ENCODE results near the gene CETN2. TPM values are rescaled to one million over a fixed set of nuclear protein-coding genes. Genes with fewer than 3 reads are reported as not detected.

CETN2 gene
- total RNA-seq (2014; rRNA removed; shearing (Covaris generic)) = 21.0 and 26.1 TPM in 2 replicates

DNA sequence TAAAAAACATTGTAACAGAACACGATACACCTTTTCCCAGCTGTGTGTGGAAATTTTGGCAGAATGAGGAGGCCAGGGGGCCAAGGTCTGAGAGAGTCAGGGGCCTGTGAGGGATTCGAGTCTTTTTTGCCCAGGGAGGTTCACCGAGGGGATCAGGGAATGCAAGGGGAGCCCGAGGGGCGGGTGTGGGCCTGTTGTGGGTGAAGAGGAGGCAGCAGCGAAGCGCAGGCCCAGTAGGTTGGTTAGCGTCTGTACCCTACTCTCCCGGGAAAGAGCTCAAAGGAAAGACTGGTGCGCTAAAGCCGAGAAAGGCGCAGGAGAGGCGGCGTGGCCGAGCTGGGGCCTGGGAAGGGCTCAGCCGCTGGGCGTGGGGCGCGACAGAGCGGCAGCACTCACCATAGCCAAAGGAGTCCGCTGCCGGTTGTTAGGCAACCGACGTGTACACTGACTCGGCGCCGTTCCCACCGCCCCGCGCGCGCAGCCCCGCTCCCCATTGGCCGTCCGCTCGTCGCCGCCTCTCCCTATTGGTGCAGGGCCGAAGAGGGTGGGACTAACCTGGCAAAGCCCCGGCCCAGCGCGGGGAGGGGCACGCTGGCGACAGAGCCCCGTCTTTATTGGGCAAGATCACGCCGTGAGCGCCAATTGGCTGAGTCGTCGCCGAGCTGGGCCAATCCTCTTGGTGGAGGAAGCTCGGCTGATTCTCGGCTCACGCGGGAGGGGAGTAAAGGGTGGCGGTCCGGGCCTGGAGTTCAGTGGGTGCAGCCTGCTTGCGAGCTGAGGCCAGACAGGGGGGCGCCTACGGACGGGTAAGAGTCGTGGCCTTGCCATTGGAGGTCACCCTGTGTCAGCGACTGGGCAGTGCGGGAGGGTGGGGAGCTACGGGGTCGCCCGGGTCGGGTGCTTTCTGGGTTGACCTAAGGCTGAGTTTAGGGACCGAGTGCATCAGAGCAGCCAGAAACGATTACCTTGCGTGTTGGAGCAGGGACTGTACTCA lies at the start of gene CETN2, which contains the start of gene NSDHL:
Gene CETN2 (minus strand): TSS at position 446 of the 994 bp plus-strand sequence. CDS start 47 bp downstream, at position 399.
Gene NSDHL (plus strand): TSS at position 752 of the 994 bp plus-strand sequence. CDS start 15,262 bp downstream, outside the sequence.

Other genes starting within 250 kb of the CETN2 start
- not detected in 2 replicates for gene GABRQ, start 192.9 kb downstream of the CETN2 start, total RNA-seq (2014; rRNA removed; shearing (Covaris generic))
- 172 and 182 TPM in 2 replicates for gene MAGEA3, start 132.0 kb downstream of the CETN2 start, total RNA-seq (2014; rRNA removed; shearing (Covaris generic))
- not detected in 2 replicates for gene CSAG2, start 121.5 kb downstream of the CETN2 start, total RNA-seq (2014; rRNA removed; shearing (Covaris generic))
- 45.3 and 46.0 TPM in 2 replicates for gene MAGEA2B, start 116.1 kb downstream of the CETN2 start, total RNA-seq (2014; rRNA removed; shearing (Covaris generic))
- gene CSAG1, start 97.0 kb downstream of the CETN2 start, total RNA-seq (2014; rRNA removed; shearing (Covaris generic)) = 60.4 and 67.0 TPM in 2 replicates
- gene MAGEA12, start 97.0 kb downstream of the CETN2 start, total RNA-seq (2014; rRNA removed; shearing (Covaris generic)) = 115 and 120 TPM in 2 replicates
- gene MAGEA2, start 76.9 kb downstream of the CETN2 start, total RNA-seq (2014; rRNA removed; shearing (Covaris generic)) = 80.6 and 90.5 TPM in 2 replicates
- 8.5 and 11.0 TPM in 2 replicates for gene CSAG3, start 71.5 kb downstream of the CETN2 start, total RNA-seq (2014; rRNA removed; shearing (Covaris generic))
- gene MAGEA6, start 61.1 kb downstream of the CETN2 start, total RNA-seq (2014; rRNA removed; shearing (Covaris generic)) = 120 and 123 TPM in 2 replicates
- 12.3 and 15.6 TPM in 2 replicates for gene NSDHL, start 306 bp upstream of the CETN2 start, total RNA-seq (2014; rRNA removed; shearing (Covaris generic))
- gene ZNF185, start 67.3 kb upstream of the CETN2 start, total RNA-seq (2014; rRNA removed; shearing (Covaris generic)) = 0.45 and 0.79 TPM in 2 replicates
- not detected in 2 replicates for gene PNMA5, start 163.4 kb upstream of the CETN2 start, total RNA-seq (2014; rRNA removed; shearing (Covaris generic))
- gene PNMA3, start 225.7 kb upstream of the CETN2 start, total RNA-seq (2014; rRNA removed; shearing (Covaris generic)) = 0.08 TPM in 1 of 2 replicates, not detected in the other
- gene PNMA6A, start 241.7 kb upstream of the CETN2 start, total RNA-seq (2014; rRNA removed; shearing (Covaris generic)) = 0.08 and 0.40 TPM in 2 replicates

Measured in A375 (cell line).